GM12878 (cell line): ENCODE measurements around the gene RNF130. TPM values are rescaled to one million over a fixed set of nuclear protein-coding genes. Genes with fewer than 3 reads are reported as not detected.

Experiments
- HDGF ChIP-seq: fragments of 450-650 bp; IDR thresholded peaks from 2 replicates; pipeline ENCODE4 v1.6.1; 2016; ENCODE audit warnings: antibody characterized with exemption
- LARP7 ChIP-seq: fragments of 450-650 bp; IDR thresholded peaks from 2 replicates; pipeline ENCODE4 v1.6.1; 2017; ENCODE audit warnings: mild to moderate bottlenecking
- MTA3 ChIP-seq: IDR thresholded peaks from 2 replicates; pipeline ENCODE4 v1.6.1; 2012; ENCODE audit warnings: low read length, inconsistent platforms, borderline replicate concordance
- RAD21 ChIP-seq: IDR thresholded peaks from 2 replicates; pipeline ENCODE4 v1.6.1; 2011; ENCODE audit warnings: mild to moderate bottlenecking, low read depth, low read length, moderate library complexity; ENCODE audit not compliant: insufficient read depth
- STAT3 ChIP-seq: IDR thresholded peaks from 2 replicates; pipeline ENCODE4 v1.6.1; 2011; ENCODE audit warnings: low read depth, low read length, improper control_type of control experiment
- ZBED1 ChIP-seq: IDR thresholded peaks from 2 replicates; pipeline ENCODE4 v1.6.1; 2016; ENCODE audit warnings: borderline replicate concordance
- polyA plus RNA-seq, 11 experiments: library from polyadenylated mRNA; depleted of rRNA in 4 of 11; unstranded in 6 of 11; stranded (reverse) in 5 of 11; fragments of >200 nt; fragmentation: Nextera tagmentation in 4 of 11; fragmentation: Illumina TruSeq in 1 of 11; extraction: Ambion mirVana in 4 of 11; extraction: Trizol in 1 of 11; gene quantifications; 1 replicate in 1 of 11; 2 replicates in 10 of 11; pipeline versions ENCODE4 v1.2.1 to v1.2.3, GENCODE V29; 2011 to 2016; ENCODE audit warnings: inconsistent platforms in 2 of 11, missing spikeins in 2 of 11, low read depth in 1 of 11
- total RNA-seq, 4 experiments: library from RNA; depleted of rRNA in 3 of 4; stranded (reverse); fragments of >200 nt in 3 of 4; fragmentation: Illumina TruSeq in 1 of 4; extraction: Trizol in 1 of 4; gene quantifications; 2 replicates each; pipeline versions ENCODE4 v1.2.1 to v1.2.3, GENCODE V29; 2013 to 2021
- TF ChIP-seq, protein P1 (sequence below): fragments of 450-650 bp; IDR thresholded peaks from 2 replicates; pipeline ENCODE4 v1.6.1; 2017; ENCODE audit warnings: mild to moderate bottlenecking, moderate library complexity
- TF ChIP-seq, protein P2 (sequence below): fragments of 450-650 bp; IDR thresholded peaks from 2 replicates; pipeline ENCODE4 v1.6.1; 2017; ENCODE audit warnings: mild to moderate bottlenecking, moderate library complexity
- TF ChIP-seq, protein P3 (sequence below): IDR thresholded peaks from 2 replicates; pipeline ENCODE4 v1.6.1; 2012; ENCODE audit warnings: mild to moderate bottlenecking, low read depth, low read length

The RNF130 gene
- total and polyA plus RNA-seq, 10 of the 15 experiments (the other 5 are each of a cell fraction or from before 2014, with no cell fraction given), result 0.04 to 0.36 (median 0.11) TPM; not detected in 1

- TF ChIP-seq, protein P1, sequence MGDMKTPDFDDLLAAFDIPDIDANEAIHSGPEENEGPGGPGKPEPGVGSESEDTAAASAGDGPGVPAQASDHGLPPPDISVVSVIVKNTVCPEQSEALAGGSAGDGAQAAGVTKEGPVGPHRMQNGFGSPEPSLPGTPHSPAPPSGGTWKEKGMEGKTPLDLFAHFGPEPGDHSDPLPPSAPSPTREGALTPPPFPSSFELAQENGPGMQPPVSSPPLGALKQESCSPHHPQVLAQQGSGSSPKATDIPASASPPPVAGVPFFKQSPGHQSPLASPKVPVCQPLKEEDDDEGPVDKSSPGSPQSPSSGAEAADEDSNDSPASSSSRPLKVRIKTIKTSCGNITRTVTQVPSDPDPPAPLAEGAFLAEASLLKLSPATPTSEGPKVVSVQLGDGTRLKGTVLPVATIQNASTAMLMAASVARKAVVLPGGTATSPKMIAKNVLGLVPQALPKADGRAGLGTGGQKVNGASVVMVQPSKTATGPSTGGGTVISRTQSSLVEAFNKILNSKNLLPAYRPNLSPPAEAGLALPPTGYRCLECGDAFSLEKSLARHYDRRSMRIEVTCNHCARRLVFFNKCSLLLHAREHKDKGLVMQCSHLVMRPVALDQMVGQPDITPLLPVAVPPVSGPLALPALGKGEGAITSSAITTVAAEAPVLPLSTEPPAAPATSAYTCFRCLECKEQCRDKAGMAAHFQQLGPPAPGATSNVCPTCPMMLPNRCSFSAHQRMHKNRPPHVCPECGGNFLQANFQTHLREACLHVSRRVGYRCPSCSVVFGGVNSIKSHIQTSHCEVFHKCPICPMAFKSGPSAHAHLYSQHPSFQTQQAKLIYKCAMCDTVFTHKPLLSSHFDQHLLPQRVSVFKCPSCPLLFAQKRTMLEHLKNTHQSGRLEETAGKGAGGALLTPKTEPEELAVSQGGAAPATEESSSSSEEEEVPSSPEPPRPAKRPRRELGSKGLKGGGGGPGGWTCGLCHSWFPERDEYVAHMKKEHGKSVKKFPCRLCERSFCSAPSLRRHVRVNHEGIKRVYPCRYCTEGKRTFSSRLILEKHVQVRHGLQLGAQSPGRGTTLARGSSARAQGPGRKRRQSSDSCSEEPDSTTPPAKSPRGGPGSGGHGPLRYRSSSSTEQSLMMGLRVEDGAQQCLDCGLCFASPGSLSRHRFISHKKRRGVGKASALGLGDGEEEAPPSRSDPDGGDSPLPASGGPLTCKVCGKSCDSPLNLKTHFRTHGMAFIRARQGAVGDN, result peak; percentile 62; the same call in 1 of the 2 replicates
- TF ChIP-seq, protein P2, sequence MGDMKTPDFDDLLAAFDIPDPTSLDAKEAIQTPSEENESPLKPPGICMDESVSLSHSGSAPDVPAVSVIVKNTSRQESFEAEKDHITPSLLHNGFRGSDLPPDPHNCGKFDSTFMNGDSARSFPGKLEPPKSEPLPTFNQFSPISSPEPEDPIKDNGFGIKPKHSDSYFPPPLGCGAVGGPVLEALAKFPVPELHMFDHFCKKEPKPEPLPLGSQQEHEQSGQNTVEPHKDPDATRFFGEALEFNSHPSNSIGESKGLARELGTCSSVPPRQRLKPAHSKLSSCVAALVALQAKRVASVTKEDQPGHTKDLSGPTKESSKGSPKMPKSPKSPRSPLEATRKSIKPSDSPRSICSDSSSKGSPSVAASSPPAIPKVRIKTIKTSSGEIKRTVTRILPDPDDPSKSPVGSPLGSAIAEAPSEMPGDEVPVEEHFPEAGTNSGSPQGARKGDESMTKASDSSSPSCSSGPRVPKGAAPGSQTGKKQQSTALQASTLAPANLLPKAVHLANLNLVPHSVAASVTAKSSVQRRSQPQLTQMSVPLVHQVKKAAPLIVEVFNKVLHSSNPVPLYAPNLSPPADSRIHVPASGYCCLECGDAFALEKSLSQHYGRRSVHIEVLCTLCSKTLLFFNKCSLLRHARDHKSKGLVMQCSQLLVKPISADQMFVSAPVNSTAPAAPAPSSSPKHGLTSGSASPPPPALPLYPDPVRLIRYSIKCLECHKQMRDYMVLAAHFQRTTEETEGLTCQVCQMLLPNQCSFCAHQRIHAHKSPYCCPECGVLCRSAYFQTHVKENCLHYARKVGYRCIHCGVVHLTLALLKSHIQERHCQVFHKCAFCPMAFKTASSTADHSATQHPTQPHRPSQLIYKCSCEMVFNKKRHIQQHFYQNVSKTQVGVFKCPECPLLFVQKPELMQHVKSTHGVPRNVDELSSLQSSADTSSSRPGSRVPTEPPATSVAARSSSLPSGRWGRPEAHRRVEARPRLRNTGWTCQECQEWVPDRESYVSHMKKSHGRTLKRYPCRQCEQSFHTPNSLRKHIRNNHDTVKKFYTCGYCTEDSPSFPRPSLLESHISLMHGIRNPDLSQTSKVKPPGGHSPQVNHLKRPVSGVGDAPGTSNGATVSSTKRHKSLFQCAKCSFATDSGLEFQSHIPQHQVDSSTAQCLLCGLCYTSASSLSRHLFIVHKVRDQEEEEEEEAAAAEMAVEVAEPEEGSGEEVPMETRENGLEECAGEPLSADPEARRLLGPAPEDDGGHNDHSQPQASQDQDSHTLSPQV, result no peak
- TF ChIP-seq RAD21 (0 out of 2 replicates have a peak, but pooled peaks have one; percentile 13), LARP7 (peak; percentile 78; the same call in 1 of the 2 replicates), STAT3 (no peak), HDGF (no peak), ZBED1 (no peak), MTA3 (no peak)
- TF ChIP-seq, protein P3, sequence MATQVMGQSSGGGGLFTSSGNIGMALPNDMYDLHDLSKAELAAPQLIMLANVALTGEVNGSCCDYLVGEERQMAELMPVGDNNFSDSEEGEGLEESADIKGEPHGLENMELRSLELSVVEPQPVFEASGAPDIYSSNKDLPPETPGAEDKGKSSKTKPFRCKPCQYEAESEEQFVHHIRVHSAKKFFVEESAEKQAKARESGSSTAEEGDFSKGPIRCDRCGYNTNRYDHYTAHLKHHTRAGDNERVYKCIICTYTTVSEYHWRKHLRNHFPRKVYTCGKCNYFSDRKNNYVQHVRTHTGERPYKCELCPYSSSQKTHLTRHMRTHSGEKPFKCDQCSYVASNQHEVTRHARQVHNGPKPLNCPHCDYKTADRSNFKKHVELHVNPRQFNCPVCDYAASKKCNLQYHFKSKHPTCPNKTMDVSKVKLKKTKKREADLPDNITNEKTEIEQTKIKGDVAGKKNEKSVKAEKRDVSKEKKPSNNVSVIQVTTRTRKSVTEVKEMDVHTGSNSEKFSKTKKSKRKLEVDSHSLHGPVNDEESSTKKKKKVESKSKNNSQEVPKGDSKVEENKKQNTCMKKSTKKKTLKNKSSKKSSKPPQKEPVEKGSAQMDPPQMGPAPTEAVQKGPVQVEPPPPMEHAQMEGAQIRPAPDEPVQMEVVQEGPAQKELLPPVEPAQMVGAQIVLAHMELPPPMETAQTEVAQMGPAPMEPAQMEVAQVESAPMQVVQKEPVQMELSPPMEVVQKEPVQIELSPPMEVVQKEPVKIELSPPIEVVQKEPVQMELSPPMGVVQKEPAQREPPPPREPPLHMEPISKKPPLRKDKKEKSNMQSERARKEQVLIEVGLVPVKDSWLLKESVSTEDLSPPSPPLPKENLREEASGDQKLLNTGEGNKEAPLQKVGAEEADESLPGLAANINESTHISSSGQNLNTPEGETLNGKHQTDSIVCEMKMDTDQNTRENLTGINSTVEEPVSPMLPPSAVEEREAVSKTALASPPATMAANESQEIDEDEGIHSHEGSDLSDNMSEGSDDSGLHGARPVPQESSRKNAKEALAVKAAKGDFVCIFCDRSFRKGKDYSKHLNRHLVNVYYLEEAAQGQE, result no peak
Observed at GRCh38 chr5:179907556-179908324, 163.8 kb downstream of the RNF130 start, which contains the start of gene TBC1D9B (continued).
